Upper lobe of right lung (tissue), 1 donor: ENCODE measurements around the gene MAP4K4. TPM values are rescaled to one million over a fixed set of nuclear protein-coding genes. Genes with fewer than 3 reads are reported as not detected.

Experiments
- ATAC-seq: fragments of 200-7000 bp; cut with Tn5 transposase; one replicate; pipeline ENCODE4 v1.9.1; 2020; ENCODE audit warnings: mild to moderate bottlenecking, moderate library complexity
- DNase-seq: peaks from one replicate; pipeline ENCODE4 v3.0.0-alpha.2; 2020
- H3K27ac ChIP-seq: fragments of 200-600 bp; one replicate; pipeline ENCODE4 v1.8.0; 2022
- H3K27me3 ChIP-seq: fragments of 200-600 bp; one replicate; pipeline ENCODE4 v1.8.0; 2022; ENCODE audit warnings: mild to moderate bottlenecking
- H3K36me3 ChIP-seq: fragments of 200-600 bp; one replicate; pipeline ENCODE4 v1.8.0; 2022
- H3K4me1 ChIP-seq: fragments of 200-600 bp; one replicate; pipeline ENCODE4 v1.8.0; 2022
- H3K4me3 ChIP-seq: fragments of 200-600 bp; one replicate; pipeline ENCODE4 v1.8.0; 2022; ENCODE audit warnings: mild to moderate bottlenecking
- H3K9me3 ChIP-seq: fragments of 200-600 bp; one replicate; pipeline ENCODE4 v1.8.0; 2022
- CTCF ChIP-seq: fragments of 200-600 bp; IDR thresholded peaks from one replicate; pipeline ENCODE4 v1.8.0; 2022; ENCODE audit warnings: antibody characterized with exemption
- intact Hi-C: fragments of 100-400 bp; cut with DNase I; formaldehyde crosslinking; loops from one replicate; pipeline ENCODE4 v1.11.0; 2022
- total RNA-seq: library from RNA; stranded (reverse); fragmentation: NEBNext Ultra II Directional; extraction: Animal tissue kit (Norgen Biotek cat#: 25700); gene quantifications from one replicate; pipeline ENCODE4 v1.2.1, GENCODE V29; 2021
- donor health status: DM: no; HTN: yes; CAD: no; lungs with severe emphysema.

MAP4K4 gene
- total RNA-seq, 1 donor from 2014 or later = 88.7 TPM

- DNase-seq (no peak), ATAC-seq (no peak)
- H3K4me1 ChIP-seq = peaks cover 48% of the 10 kb centered on the region
- no peak overlapping the region for H3K4me3 ChIP-seq
- H3K27me3 ChIP-seq = no peaks in the 10 kb centered on the region
- no peak for TF ChIP-seq CTCF
- intact Hi-C loops = no loop called here
- no peak overlapping the region for H3K27ac ChIP-seq
- no peaks in the 10 kb centered on the region for H3K36me3 ChIP-seq
- H3K9me3 ChIP-seq = no peaks in the 10 kb centered on the region
These were observed 37.6 kb downstream of the MAP4K4 start for GRCh38 chr2:101735166-101735533.

- H3K4me1 ChIP-seq = peaks cover 53% of the 10 kb centered on the region
- no peaks in the 10 kb centered on the region for H3K9me3 ChIP-seq
- H3K27me3 ChIP-seq = no peaks in the 10 kb centered on the region
- no peak for TF ChIP-seq CTCF
- H3K36me3 ChIP-seq = no peaks in the 10 kb centered on the region
- no peak overlapping the region for H3K4me3 ChIP-seq
- DNase-seq = no peak
- peak overlapping the region; percentile 2 for H3K27ac ChIP-seq
- ATAC-seq = no peak
- intact Hi-C loops = no loop called here
These were observed 38.7 kb downstream of the MAP4K4 start for GRCh38 chr2:101736233-101736632.

GRCh38 chr2:101736861-101737291 is 39.4 kb downstream of the MAP4K4 start:
- DNase-seq = no peak
- no peak overlapping the region for H3K4me3 ChIP-seq
- TF ChIP-seq CTCF = no peak
- ATAC-seq = peak; percentile 69
- no peak overlapping the region for H3K27ac ChIP-seq
- peaks cover 57% of the 10 kb centered on the region for H3K4me1 ChIP-seq
- H3K27me3 ChIP-seq = no peaks in the 10 kb centered on the region
- no peaks in the 10 kb centered on the region for H3K9me3 ChIP-seq
- H3K36me3 ChIP-seq = no peaks in the 10 kb centered on the region
- intact Hi-C loops = no loop called here

GRCh38 chr2:101737478-101738255 is 40.2 kb downstream of the MAP4K4 start:
- TF ChIP-seq CTCF = no peak
- Histone ChIP-seq H3K36me3 (no peaks in the 10 kb centered on the region), H3K4me3 (no peak overlapping the region), H3K4me1 (peaks cover 65% of the 10 kb centered on the region), H3K9me3 (no peaks in the 10 kb centered on the region), H3K27ac (no peak overlapping the region), H3K27me3 (no peaks in the 10 kb centered on the region)
- ATAC-seq (no peak), DNase-seq (no peak)
- intact Hi-C loops = no loop called here

GRCh38 chr2:101738649-101739048 is 41.1 kb downstream of the MAP4K4 start:
- intact Hi-C loops = no loop called here
- ATAC-seq (no peak), DNase-seq (no peak)
- H3K4me3 ChIP-seq = no peak overlapping the region
- TF ChIP-seq CTCF = no peak
- H3K27me3 ChIP-seq = no peaks in the 10 kb centered on the region
- no peak overlapping the region for H3K27ac ChIP-seq
- H3K9me3 ChIP-seq = no peaks in the 10 kb centered on the region
- H3K36me3 ChIP-seq = no peaks in the 10 kb centered on the region
- H3K4me1 ChIP-seq = peaks cover 65% of the 10 kb centered on the region

- intact Hi-C loops = no loop called here
- Histone ChIP-seq H3K4me1 (peaks cover 57% of the 10 kb centered on the region), H3K27ac (no peak overlapping the region), H3K36me3 (no peaks in the 10 kb centered on the region), H3K27me3 (no peaks in the 10 kb centered on the region), H3K9me3 (no peaks in the 10 kb centered on the region), H3K4me3 (no peak overlapping the region)
- DNase-seq (no peak), ATAC-seq (no peak)
- TF ChIP-seq CTCF = no peak
These were observed 43.1 kb downstream of the MAP4K4 start for GRCh38 chr2:101740555-101740964.
